ENCODE results near the gene IL20RA. TPM values are rescaled to one million over a fixed set of nuclear protein-coding genes. Genes with fewer than 3 reads are reported as not detected.

IL20RA gene
- total and polyA plus RNA-seq, 4 donors: 0.17 to 0.65 (median 0.25) TPM; not detected in 1

DNA sequence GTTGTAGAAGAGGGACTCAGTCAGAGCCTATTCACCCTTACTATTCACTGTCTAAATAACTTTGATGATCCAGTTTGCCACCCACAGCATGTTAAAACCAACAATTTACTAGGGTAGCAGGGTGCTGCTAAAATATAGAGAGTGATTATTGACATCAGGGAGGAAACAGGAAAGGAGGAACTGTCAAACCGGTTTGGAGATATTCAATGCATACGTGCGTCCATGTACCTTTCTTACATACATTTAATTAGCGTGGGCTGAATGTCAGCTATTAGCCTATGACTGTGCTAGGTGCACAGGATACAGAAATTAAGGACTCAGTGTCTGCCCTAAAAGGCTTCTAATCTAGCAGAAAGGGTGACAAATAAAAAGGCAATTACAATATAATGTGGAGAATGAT lies 57.2 kb downstream of the IL20RA start:
- no peak for DNase-seq (ENCODE audit: low spot score)
- Histone ChIP-seq H3K36me3 (ENCODE audit: control insufficient read depth in 4 of 4, insufficient read depth in 3 of 4, low read depth in 1 of 4, low read length in 3 of 4) (no peaks in the 10 kb centered on the region), H3K4me1 (ENCODE audit: control insufficient read depth in 4 of 4, insufficient read depth in 4 of 4, low read length in 3 of 4) (peaks cover 0 to 4% (median 2%) of the 10 kb centered on the region in 4 donors), H3K27me3 (ENCODE audit: control insufficient read depth in 4 of 4, insufficient read depth in 4 of 4, low read length in 3 of 4) (peaks cover 0 to 15% (median 4%) of the 10 kb centered on the region in 4 donors), H3K27ac (ENCODE audit: low read depth in 1 of 2, low read length in 2 of 2) (no peak overlapping the region), H3K9me3 (ENCODE audit: control insufficient read depth in 4 of 4, low read length in 3 of 4) (no peaks in the 10 kb centered on the region), H3K9ac (ENCODE audit: low read depth in 1 of 2, low read length in 2 of 2) (no peak overlapping the region), H3K4me3 (ENCODE audit: low read depth in 1 of 3, low read length in 3 of 3) (no peak overlapping the region)
- 70% methylated on average over 4 of the region's 4 CpGs for WGBS
- TF ChIP-seq SP1 (IDR thresholded peaks at IDR 0.05) (no peak), RAD21 (IDR thresholded peaks at IDR 0.05) (no peak), RXRA (IDR thresholded peaks at IDR 0.05) (no peak), FOXA1 (IDR thresholded peaks at IDR 0.05) (no peak), HNF4A (conservative IDR thresholded peaks at IDR 0.05) (no peak), NR2F2 (IDR thresholded peaks at IDR 0.05) (no peak), ZBTB33 (IDR thresholded peaks at IDR 0.05) (no peak), TAF1 (conservative IDR thresholded peaks at IDR 0.05) (no peak), MAX (IDR thresholded peaks at IDR 0.05) (no peak), EGR1 (IDR thresholded peaks at IDR 0.05; ENCODE audit: low read depth in 2 of 2) (no peak), JUND (IDR thresholded peaks at IDR 0.05) (no peak), HNF4G (IDR thresholded peaks at IDR 0.05) (no peak)
- TF ChIP-seq, protein P1, sequence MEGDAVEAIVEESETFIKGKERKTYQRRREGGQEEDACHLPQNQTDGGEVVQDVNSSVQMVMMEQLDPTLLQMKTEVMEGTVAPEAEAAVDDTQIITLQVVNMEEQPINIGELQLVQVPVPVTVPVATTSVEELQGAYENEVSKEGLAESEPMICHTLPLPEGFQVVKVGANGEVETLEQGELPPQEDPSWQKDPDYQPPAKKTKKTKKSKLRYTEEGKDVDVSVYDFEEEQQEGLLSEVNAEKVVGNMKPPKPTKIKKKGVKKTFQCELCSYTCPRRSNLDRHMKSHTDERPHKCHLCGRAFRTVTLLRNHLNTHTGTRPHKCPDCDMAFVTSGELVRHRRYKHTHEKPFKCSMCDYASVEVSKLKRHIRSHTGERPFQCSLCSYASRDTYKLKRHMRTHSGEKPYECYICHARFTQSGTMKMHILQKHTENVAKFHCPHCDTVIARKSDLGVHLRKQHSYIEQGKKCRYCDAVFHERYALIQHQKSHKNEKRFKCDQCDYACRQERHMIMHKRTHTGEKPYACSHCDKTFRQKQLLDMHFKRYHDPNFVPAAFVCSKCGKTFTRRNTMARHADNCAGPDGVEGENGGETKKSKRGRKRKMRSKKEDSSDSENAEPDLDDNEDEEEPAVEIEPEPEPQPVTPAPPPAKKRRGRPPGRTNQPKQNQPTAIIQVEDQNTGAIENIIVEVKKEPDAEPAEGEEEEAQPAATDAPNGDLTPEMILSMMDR (IDR thresholded peaks at IDR 0.05; ENCODE audit: low read depth, low read length, missing input control): no peak
- TF ChIP-seq, protein P2, sequence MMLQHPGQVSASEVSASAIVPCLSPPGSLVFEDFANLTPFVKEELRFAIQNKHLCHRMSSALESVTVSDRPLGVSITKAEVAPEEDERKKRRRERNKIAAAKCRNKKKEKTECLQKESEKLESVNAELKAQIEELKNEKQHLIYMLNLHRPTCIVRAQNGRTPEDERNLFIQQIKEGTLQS (IDR thresholded peaks at IDR 0.05): no peak
- TF ChIP-seq, protein P3, sequence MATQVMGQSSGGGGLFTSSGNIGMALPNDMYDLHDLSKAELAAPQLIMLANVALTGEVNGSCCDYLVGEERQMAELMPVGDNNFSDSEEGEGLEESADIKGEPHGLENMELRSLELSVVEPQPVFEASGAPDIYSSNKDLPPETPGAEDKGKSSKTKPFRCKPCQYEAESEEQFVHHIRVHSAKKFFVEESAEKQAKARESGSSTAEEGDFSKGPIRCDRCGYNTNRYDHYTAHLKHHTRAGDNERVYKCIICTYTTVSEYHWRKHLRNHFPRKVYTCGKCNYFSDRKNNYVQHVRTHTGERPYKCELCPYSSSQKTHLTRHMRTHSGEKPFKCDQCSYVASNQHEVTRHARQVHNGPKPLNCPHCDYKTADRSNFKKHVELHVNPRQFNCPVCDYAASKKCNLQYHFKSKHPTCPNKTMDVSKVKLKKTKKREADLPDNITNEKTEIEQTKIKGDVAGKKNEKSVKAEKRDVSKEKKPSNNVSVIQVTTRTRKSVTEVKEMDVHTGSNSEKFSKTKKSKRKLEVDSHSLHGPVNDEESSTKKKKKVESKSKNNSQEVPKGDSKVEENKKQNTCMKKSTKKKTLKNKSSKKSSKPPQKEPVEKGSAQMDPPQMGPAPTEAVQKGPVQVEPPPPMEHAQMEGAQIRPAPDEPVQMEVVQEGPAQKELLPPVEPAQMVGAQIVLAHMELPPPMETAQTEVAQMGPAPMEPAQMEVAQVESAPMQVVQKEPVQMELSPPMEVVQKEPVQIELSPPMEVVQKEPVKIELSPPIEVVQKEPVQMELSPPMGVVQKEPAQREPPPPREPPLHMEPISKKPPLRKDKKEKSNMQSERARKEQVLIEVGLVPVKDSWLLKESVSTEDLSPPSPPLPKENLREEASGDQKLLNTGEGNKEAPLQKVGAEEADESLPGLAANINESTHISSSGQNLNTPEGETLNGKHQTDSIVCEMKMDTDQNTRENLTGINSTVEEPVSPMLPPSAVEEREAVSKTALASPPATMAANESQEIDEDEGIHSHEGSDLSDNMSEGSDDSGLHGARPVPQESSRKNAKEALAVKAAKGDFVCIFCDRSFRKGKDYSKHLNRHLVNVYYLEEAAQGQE (IDR thresholded peaks at IDR 0.05): no peak

DNA sequence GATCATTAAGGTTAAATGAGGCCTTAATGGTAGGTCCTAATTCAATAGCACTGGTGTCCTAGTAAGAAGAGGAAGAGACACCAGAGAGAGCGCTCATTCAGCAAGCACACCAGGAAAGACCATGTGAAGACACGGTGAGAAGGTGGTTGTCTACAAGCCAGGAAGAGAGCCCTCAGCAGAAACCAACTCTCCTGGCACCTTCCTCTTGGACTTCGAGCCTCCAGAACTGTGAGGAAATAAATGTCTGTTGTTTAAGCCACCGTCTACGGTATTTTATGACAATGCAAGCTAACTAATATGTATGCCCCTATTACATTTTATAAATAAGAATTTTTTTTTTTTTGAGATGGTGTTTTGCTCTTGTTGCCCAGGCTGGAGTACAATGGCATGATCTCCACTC lies 59.3 kb downstream of the IL20RA start:
- H3K4me1 ChIP-seq (ENCODE audit: control insufficient read depth in 4 of 4, insufficient read depth in 4 of 4, low read length in 3 of 4): peaks cover 0 to 4% (median 2%) of the 10 kb centered on the region in 4 donors
- 89% methylated on average over 5 of the region's 5 CpGs for WGBS
- no peak for DNase-seq (ENCODE audit: low spot score)
- TF ChIP-seq GABPA (IDR thresholded peaks at IDR 0.05 in 1 of 2, conservative IDR thresholded peaks at IDR 0.05 in 1 of 2) (no peak), FOXA1 (IDR thresholded peaks at IDR 0.05) (no peak), TAF1 (conservative IDR thresholded peaks at IDR 0.05) (no peak), RXRA (IDR thresholded peaks at IDR 0.05) (no peak), MAX (IDR thresholded peaks at IDR 0.05) (no peak), HNF4A (conservative IDR thresholded peaks at IDR 0.05) (no peak), JUND (IDR thresholded peaks at IDR 0.05) (no peak), SP1 (IDR thresholded peaks at IDR 0.05) (no peak), FOXA2 (IDR thresholded peaks at IDR 0.05) (no peak), YY1 (IDR thresholded peaks at IDR 0.05) (no peak), HNF4G (IDR thresholded peaks at IDR 0.05) (no peak)
- TF ChIP-seq, protein P3 (IDR thresholded peaks at IDR 0.05): no peak
- no peak overlapping the region for H3K9ac ChIP-seq (ENCODE audit: low read depth in 1 of 2, low read length in 2 of 2)
- H3K9me3 ChIP-seq (ENCODE audit: control insufficient read depth in 4 of 4, low read length in 3 of 4): no peaks in the 10 kb centered on the region
- peaks cover 0 to 11% (median 2%) of the 10 kb centered on the region in 4 donors for H3K27me3 ChIP-seq (ENCODE audit: control insufficient read depth in 4 of 4, insufficient read depth in 4 of 4, low read length in 3 of 4)
- no peaks in the 10 kb centered on the region for H3K36me3 ChIP-seq (ENCODE audit: control insufficient read depth in 4 of 4, insufficient read depth in 3 of 4, low read depth in 1 of 4, low read length in 3 of 4)
- H3K27ac ChIP-seq (ENCODE audit: low read depth in 1 of 2, low read length in 2 of 2): no peak overlapping the region
- no peak overlapping the region for H3K4me3 ChIP-seq (ENCODE audit: low read depth in 1 of 3, low read length in 3 of 3)

All from liver (tissue), 9 donors.